Adipocyte (in vitro differentiated cells): ENCODE measurements around the gene BMP5.

ENCODE experiments used
- DNase-seq: peaks from one replicate; pipeline ENCODE4 v3.0.0-alpha.2; 2015; ENCODE audit warnings: low read depth
- H3K27me3 ChIP-seq: replicated peaks from 2 replicates; pipeline ENCODE4 v1.7.0; 2013; ENCODE audit warnings: mild to moderate bottlenecking, low read length, moderate library complexity; ENCODE audit not compliant: control insufficient read depth, insufficient read depth
- H3K36me3 ChIP-seq: 2 replicates; pipeline ENCODE4 v1.7.0; 2013; ENCODE audit warnings: low read length, mild to moderate bottlenecking, moderate library complexity; ENCODE audit not compliant: control insufficient read depth, insufficient read depth, severe bottlenecking
- H3K4me1 ChIP-seq: 2 replicates; pipeline ENCODE4 v1.7.0; 2013; ENCODE audit warnings: mild to moderate bottlenecking, low read length, moderate library complexity; ENCODE audit not compliant: control insufficient read depth, insufficient read depth
- H3K4me3 ChIP-seq: 2 replicates; pipeline ENCODE4 v1.7.0; 2013; ENCODE audit warnings: mild to moderate bottlenecking, low read length, moderate library complexity
- H3K9ac ChIP-seq: 2 replicates; pipeline ENCODE4 v1.7.0; 2013; ENCODE audit warnings: mild to moderate bottlenecking, low read length, moderate library complexity
- H3K9me3 ChIP-seq: 2 replicates; pipeline ENCODE4 v1.7.0; 2013; ENCODE audit warnings: mild to moderate bottlenecking, low read length, moderate library complexity; ENCODE audit not compliant: control insufficient read depth

BMP5 gene

GRCh38 chr6:55704421-55704820 lies 171.0 kb downstream of the BMP5 start:
- peak; percentile 19 for DNase-seq
- Histone ChIP-seq H3K4me3 (peak overlapping the region; percentile 12), H3K27me3 (no peaks in the 10 kb centered on the region), H3K4me1 (no peaks in the 10 kb centered on the region), H3K9ac (no peak overlapping the region), H3K36me3 (no peaks in the 10 kb centered on the region), H3K9me3 (peaks cover 7% of the 10 kb centered on the region)
